Raji (cell line): ENCODE measurements around the gene INS.

Experiments used
- POLR2A ChIP-seq: IDR thresholded peaks from 2 replicates; pipeline ENCODE4 v1.6.1; 2011; ENCODE audit warnings: low read depth, low read length, control low read depth; ENCODE audit not compliant: insufficient read depth

Gene INS

GRCh38 chr11:2164861-2165555 lies 4.0 kb upstream of the INS start:
- TF ChIP-seq POLR2A: no peak

DNA sequence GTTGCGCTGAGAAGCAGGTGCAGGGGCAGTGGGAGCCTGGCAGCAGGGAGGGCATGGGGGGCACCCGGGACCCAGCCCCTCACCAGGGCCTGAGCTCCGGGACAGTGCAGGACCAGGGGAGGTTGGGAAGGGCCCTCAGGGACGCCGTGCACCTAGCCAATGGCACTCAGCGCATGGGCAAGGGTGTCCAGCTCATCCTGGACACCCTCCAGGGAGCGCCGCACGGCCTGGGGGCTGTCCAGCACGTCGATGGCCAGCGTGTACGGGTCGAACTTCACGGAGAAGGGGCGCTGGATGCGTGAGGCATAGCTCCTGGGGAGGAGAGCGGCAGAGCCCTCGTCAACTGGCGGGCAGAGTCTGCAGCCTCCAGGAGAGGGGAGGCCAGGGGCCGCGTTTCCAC lies 3.1 kb upstream of the INS start:
- TF ChIP-seq POLR2A: no peak

DNA sequence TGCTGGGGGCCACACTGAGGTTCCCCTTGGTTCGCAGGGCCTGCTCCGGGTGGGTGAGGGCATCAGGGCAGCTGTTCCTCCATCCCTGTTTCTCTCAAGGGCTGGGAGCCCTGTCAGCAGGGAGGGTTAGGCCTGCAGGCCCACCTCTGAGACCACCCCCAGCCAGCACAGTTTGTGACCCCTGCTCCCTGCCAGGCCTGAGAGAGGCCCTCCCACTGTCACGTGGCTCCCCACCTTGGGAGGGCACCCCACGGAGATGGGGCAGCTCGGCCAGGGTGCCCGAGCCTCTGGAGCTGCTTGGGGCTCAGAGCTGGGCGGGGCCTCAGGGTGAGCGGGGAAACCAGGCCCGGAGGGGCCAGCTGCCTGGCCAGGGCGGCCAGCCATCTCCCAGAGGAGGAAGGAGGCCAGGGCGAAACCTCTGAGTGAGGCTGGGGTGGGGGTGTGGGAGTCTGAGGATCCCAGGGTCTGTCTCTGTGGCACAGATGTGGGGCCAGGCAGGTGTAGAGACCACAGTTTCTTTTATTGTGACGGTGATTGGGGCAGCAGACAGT lies 2.5 kb upstream of the INS start:
- TF ChIP-seq POLR2A: no peak

- TF ChIP-seq POLR2A: no peak
Observed at GRCh38 chr11:2159536-2160413, 1.2 kb downstream of the INS start.

GRCh38 chr11:2158966-2159365 lies 2.0 kb downstream of the INS start:
- no peak for TF ChIP-seq POLR2A

DNA sequence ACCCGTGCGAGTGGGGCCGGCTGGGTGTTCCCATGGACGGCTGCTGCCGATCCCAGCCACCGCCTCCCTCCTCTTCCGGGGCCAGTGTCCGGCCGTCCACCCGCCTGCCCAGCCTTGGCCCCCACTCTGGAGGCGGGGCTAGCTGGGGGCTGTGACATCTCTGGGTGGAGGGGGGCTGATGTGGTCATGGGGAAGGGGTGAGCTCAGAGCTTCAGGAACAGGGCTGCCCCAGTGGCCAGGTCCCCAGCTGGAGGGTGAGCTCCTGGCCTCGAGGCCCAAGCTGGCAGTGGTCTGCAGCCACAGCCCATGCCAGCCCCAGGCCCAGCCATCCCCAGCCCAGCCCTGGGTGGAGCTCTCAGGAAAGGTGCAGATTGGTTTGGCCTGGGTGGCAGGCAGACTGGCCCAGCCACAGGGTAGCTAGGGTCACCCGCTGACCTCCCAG lies 2.7 kb downstream of the INS start:
- TF ChIP-seq POLR2A: no peak

- TF ChIP-seq POLR2A: no peak
Observed at GRCh38 chr11:2157294-2158040, 3.5 kb downstream of the INS start.

- TF ChIP-seq POLR2A: no peak
Observed at GRCh38 chr11:2156416-2157182, 4.4 kb downstream of the INS start.

DNA sequence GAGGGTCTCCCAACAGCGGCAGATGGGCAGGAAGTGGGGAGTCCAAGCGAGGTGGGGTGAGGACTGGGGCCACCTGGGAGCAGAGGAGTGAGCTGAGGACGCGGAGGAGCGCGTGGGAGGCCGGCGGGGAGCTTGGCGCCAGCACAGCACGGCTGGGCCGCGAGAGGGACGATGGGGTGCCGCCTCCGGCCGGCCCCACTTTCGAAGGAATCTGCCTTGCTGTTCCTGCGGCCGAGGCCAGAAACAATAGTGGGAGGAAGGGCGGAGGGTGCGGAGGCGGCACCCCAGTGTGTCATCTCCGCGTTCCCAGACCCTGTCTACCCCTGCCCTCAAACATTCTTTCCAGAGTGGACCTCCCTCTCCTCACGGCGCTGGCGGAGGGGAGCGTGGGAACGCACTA lies 5.5 kb downstream of the INS start:
- TF ChIP-seq POLR2A: no peak

GRCh38 chr11:2154889-2155288 lies 6.1 kb downstream of the INS start:
- TF ChIP-seq POLR2A: no peak

DNA sequence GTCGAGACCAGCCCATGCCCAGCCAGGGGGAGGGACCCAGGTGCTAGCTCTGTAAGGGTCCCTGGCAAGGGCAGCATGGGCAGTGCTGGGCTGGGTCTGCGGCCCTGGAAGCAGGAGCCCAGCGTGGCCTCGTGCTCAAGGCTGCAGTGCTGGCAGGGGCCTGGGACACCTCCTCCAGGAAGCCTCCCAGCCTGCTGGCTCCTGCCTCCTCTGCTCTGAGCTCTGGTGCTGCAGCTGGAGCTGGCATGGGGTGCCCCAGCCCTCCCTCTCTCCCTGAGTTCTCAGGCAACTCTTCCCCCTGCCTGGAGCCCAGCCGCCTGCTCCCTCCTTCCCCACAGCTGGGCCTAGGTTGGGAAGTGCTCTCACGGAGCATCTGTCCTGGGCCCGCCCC lies 6.8 kb downstream of the INS start:
- no peak for TF ChIP-seq POLR2A

- no peak for TF ChIP-seq POLR2A
Observed at GRCh38 chr11:2153581-2154194, 7.3 kb downstream of the INS start.

GRCh38 chr11:2151500-2152257 lies 9.3 kb downstream of the INS start:
- no peak for TF ChIP-seq POLR2A
